Smooth muscle cell of the pulmonary artery (primary cell): ENCODE data around the gene RAD51. TPM values are rescaled to one million over a fixed set of nuclear protein-coding genes. Genes with fewer than 3 reads are reported as not detected.

ENCODE experiments used
- total RNA-seq: library from RNA; depleted of rRNA; stranded (reverse); fragments of >200 nt; gene quantifications from 2 replicates; pipeline ENCODE4 v1.2.3, GENCODE V29; 2014

Gene RAD51
- 1.4 and 1.8 TPM in 2 replicates for total RNA-seq

DNA sequence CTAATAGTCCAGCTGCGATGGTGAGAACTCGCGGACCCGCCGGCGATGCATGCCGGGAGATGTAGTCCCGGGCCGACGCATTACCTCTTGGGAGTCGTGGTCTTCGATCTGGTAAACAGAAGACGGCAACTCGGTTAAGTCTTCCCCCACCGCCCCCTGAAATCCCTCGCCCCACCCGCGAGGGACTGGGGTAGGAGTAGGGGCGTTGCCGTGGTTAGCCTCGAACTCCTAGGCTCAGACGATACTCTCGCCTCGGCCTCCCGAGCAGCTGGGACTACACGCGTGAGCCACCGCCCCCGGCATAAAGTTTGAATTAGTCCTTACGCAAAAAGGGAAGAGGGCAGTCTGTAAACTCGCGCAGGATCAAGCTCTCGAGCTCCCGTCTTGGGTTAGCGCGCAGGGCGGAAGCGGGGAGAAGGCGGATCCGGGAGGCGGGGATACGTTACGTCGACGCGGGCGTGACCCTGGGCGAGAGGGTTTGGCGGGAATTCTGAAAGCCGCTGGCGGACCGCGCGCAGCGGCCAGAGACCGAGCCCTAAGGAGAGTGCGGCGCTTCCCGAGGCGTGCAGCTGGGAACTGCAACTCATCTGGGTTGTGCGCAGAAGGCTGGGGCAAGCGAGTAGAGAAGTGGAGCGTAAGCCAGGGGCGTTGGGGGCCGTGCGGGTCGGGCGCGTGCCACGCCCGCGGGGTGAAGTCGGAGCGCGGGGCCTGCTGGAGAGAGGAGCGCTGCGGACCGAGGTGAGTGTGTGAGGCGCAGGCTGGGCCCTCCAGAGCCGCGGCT is at the start of gene RAD51:
RAD51 (plus strand) TSS at position 487 of the 781 bp plus-strand sequence. CDS start 3,585 bp downstream, outside the sequence.

DNA sequence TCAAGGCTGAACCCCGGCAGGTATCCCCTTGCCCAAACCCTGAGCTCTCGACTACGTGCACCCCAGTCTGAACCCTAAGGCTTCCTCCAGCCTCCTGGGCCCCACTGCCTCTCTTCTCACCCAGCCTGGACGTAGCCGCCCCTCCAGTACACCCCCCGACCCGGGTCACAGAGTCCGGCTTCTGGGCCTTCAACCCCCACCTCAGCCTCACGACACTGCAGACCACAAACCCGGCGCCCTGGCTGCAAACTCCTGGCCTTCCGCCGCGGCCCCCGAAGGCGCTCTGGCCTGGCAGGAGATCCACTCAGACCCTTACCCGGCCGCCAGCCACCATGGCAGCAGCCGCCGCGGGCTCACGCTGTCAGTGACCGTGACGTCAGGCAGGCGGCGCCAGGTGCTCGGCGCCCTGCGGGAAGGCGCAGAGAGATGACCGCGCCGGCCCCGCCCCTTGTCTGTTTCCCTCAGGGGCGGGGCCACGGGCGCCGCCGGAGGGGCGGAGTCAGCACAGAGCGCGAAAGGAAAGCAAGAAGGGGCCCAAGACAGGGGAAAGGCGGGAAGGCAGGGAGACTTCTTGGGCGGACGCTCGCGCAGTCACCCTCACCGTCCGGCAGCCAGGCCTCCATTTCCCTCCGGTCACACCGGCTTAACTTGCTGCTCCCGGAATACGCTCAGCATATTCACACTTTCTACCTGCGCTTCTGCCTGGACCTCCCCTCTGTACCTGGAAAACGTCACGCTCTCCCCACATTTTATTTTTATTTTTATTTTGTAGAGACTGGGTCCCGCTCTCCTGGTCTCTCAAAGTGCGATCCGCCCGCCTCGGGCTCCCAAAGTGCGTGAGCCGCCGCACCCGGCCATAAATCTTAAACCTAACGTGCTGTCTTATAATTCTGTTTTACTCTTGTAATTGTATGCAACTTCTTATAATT is 60.2 kb downstream of the RAD51 start, which contains the start of gene RMDN3:
RMDN3 (minus strand) TSS at position 372 of the 929 bp plus-strand sequence. CDS start 471 bp downstream, outside the sequence.

DNA sequence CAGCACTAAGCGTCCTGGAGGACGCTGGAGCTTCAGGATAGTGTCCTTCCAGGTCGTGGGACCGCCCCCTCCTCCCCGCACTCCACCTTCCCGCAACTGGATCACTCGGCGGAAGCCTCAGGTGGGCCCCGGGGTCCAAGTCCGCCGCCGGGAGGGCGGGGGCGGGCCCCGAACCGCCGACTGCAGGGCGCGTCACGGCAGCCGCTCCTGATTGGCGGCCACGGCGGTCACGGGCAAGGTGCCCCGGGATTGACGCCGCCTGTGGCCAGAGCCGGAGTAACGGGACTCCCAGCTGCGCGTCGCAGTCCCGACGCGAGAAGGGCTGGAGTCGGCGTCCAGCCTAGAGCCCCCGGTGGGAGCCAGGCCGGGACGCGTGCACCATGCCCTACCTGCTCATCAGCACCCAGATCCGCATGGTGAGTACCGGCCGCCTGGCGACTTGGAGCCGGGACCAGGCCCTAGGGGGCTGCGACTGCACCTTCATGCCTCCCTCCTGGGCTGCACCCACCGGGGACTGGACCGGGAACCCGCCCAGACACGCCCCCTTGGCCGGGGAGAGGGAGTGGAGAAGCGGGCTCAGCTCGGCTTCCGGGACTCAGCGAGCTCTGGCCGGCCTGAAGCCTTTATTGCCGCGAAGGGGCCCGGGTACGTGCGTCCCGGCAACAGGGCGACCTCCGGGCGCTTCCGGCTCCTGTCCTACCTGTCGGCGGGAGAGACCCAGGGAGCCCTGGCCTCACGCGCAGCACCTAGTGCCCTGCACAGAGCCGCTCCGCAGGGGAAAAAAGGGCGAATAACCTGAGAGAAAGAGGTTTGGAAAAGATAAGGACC is 69.0 kb downstream of the RAD51 start, which contains the start of gene GCHFR:
GCHFR (plus strand) TSS at position 268 of the 828 bp plus-strand sequence; CDS start at position 381, 113 bp downstream.

DNA sequence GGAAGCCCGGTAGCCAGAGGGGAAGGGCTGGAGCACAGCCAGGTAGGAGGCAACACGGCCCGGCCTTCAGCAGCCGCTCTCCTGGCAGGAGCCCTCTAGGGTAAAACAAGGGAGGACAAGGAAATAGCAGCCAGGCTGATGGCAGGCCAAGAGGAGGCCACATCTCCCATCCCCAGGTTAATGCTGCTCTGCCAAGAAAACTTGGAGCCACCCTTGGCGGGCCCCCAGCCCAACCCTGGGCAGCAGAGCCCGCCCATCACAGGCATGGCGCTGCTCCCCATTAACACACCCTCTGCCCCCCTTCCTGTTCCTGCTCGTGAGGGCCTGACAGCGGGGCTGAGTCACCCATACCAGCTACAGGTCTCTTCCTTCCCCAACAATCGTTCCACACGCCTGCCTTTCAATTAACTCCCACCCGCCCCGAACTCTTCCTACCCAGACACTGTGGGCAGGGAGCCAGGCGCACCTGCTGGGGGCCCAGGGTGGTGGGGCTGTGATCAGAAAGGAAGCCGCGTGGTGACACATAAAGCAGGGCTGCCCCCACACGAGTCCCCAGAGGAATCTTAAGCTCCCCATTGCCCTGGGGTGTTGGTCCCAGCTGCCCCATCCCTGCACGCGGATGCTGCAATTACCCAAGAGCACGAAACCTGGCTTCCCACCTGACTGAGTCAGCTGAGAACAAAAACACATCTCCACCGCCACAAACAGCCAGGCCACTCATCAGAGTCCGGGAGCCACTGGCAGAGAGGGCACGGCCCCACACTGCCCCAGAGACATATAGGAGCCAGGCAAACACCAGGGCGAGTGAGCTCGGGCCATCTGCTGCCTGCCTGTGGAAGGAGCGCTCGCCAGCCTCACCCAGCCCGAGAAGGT is 74.5 kb downstream of the RAD51 start, which contains the start of gene C15orf62:
C15orf62 (plus strand) TSS at position 707 of the 873 bp plus-strand sequence. CDS start 516 bp downstream, outside the sequence.

Other genes with a start within 250 kb of the RAD51 start
- 18.4 and 21.8 TPM in 2 replicates for gene CHST14, start 224.2 kb upstream of the RAD51 start, total RNA-seq
- gene CCDC32, start 130.1 kb upstream of the RAD51 start, total RNA-seq: 13.0 and 17.1 TPM in 2 replicates
- 9.3 and 10.8 TPM in 2 replicates for gene RPUSD2, start 125.9 kb upstream of the RAD51 start, total RNA-seq
- gene KNL1, start 100.9 kb upstream of the RAD51 start, total RNA-seq: 2.0 and 5.7 TPM in 2 replicates
- gene RMDN3, start 60.1 kb downstream of the RAD51 start, total RNA-seq: 21.3 and 24.7 TPM in 2 replicates
- gene GCHFR, start 68.9 kb downstream of the RAD51 start, total RNA-seq: 0.85 and 1.5 TPM in 2 replicates
- gene C15orf62, start 74.8 kb downstream of the RAD51 start, total RNA-seq: 0.07 TPM in 1 of 2 replicates, not detected in the other
- gene ZFYVE19, start 111.9 kb downstream of the RAD51 start, total RNA-seq: 17.8 and 18.7 TPM in 2 replicates
- gene DNAJC17, start 112.3 kb downstream of the RAD51 start, total RNA-seq: 12.1 and 12.6 TPM in 2 replicates
- not detected in 2 replicates for gene PPP1R14D, start 133.5 kb downstream of the RAD51 start, total RNA-seq
- gene SPINT1, start 148.9 kb downstream of the RAD51 start, total RNA-seq: 0.33 and 0.36 TPM in 2 replicates
- gene RHOV, start 179.1 kb downstream of the RAD51 start, total RNA-seq: 0.07 TPM in 1 of 2 replicates, not detected in the other
- gene VPS18, start 199.3 kb downstream of the RAD51 start, total RNA-seq: 41.6 and 49.0 TPM in 2 replicates
- 0.07 and 0.10 TPM in 2 replicates for gene DLL4, start 234.2 kb downstream of the RAD51 start, total RNA-seq